HEK293 (cell line): ENCODE data around the gene COL4A1.

Experiments
- CTCF ChIA-PET: fragments of 350-600 bp; formaldehyde crosslinking; extraction: SDS; loops from one replicate; lab custom pipeline; 2021; ENCODE audit warnings: antibody characterized with exemption; lab: Yijun Ruan, JAX
- POLR2A ChIA-PET: fragments of 300-600 bp; formaldehyde crosslinking; extraction: SDS; loops from one replicate; lab custom pipeline; 2020; ENCODE audit warnings: antibody characterized with exemption, inconsistent platforms; lab: Yijun Ruan, JAX
- H3K27ac ChIP-seq: fragments of 200-500 bp; sonication (Bioruptor generic); 2 replicates; pipeline ENCODE4 v1.5.1; 2014; ENCODE audit warnings: low read depth, low read length, control low read depth, inconsistent platforms; ENCODE audit errors: extremely low read depth
- H3K36me3 ChIP-seq, 2 experiments: fragments of 200-500 bp in 1 of 2; sonication (Bioruptor generic) in 1 of 2; 1 replicate in 1 of 2; 2 replicates in 1 of 2; pipeline ENCODE4 v1.5.1; 2014 to 2017; ENCODE audit warnings: inconsistent platforms in 2 of 2, low read length in 2 of 2; ENCODE audit not compliant: control insufficient read depth in 2 of 2, insufficient read depth in 1 of 2
- H3K4me1 ChIP-seq: fragments of 200-500 bp; sonication (Bioruptor generic); 2 replicates; pipeline ENCODE4 v1.5.1; 2014; ENCODE audit warnings: mild to moderate bottlenecking, low read length, inconsistent platforms; ENCODE audit not compliant: control insufficient read depth, insufficient read depth
- H3K4me3 ChIP-seq: 2 replicates; pipeline ENCODE4 v1.5.1; 2011; ENCODE audit warnings: low read depth, mild to moderate bottlenecking, control low read depth, low read length, moderate library complexity
- H3K9me3 ChIP-seq: fragments of 200-500 bp; sonication (Bioruptor generic); 2 replicates; pipeline ENCODE4 v1.5.1; 2014; ENCODE audit warnings: low read depth, low read length, inconsistent platforms; ENCODE audit not compliant: control insufficient read depth, insufficient read depth
- ATF2 ChIP-seq: fragments of 450-650 bp; formaldehyde crosslinking; IDR thresholded peaks from 2 replicates; pipeline ENCODE4 v1.5.1; 2016; ENCODE audit warnings: missing biosample characterization, missing genetic modification characterization, low read depth
- BCL11B ChIP-seq: fragments of 450-650 bp; formaldehyde crosslinking; IDR thresholded peaks from 2 replicates; pipeline ENCODE4 v1.5.1; 2016; ENCODE audit warnings: low read depth, missing biosample characterization, missing genetic modification characterization
- HOXD13 ChIP-seq: sonication (generic); formaldehyde crosslinking; IDR thresholded peaks from 2 replicates; pipeline ENCODE4 v1.8.0; 2022; ENCODE audit warnings: missing genetic modification reagents, borderline replicate concordance
- KLF16 ChIP-seq: fragments of 450-650 bp; formaldehyde crosslinking; IDR thresholded peaks from 2 replicates; pipeline ENCODE4 v1.5.1; 2017; ENCODE audit warnings: missing biosample characterization, missing genetic modification characterization
- MZF1 ChIP-seq: fragments of 450-650 bp; formaldehyde crosslinking; IDR thresholded peaks from 2 replicates; pipeline ENCODE4 v1.5.1; 2017; ENCODE audit warnings: missing biosample characterization, missing genetic modification characterization, borderline replicate concordance
- SCRT1 ChIP-seq: fragments of 450-650 bp; formaldehyde crosslinking; IDR thresholded peaks from 2 replicates; pipeline ENCODE4 v1.5.1; 2016; ENCODE audit warnings: missing biosample characterization, missing genetic modification characterization, borderline replicate concordance
- ZFP37 ChIP-seq: fragments of 450-650 bp; formaldehyde crosslinking; IDR thresholded peaks from 2 replicates; pipeline ENCODE4 v1.5.1; 2016; ENCODE audit warnings: missing biosample characterization, missing genetic modification characterization
- ZNF202 ChIP-seq: fragments of 450-650 bp; formaldehyde crosslinking; IDR thresholded peaks from 2 replicates; pipeline ENCODE4 v1.5.1; 2016; ENCODE audit warnings: missing biosample characterization, missing genetic modification characterization, borderline replicate concordance
- ZNF211 ChIP-seq: fragments of 450-650 bp; formaldehyde crosslinking; IDR thresholded peaks from 2 replicates; pipeline ENCODE4 v1.5.1; 2016; ENCODE audit warnings: low read depth, missing biosample characterization, missing genetic modification characterization
- ZNF23 ChIP-seq: fragments of 450-650 bp; formaldehyde crosslinking; IDR thresholded peaks from 2 replicates; pipeline ENCODE4 v1.5.1; 2016; ENCODE audit warnings: missing biosample characterization, missing genetic modification characterization, borderline replicate concordance
- ZNF24 ChIP-seq: fragments of 450-650 bp; formaldehyde crosslinking; IDR thresholded peaks from 2 replicates; pipeline ENCODE4 v1.5.1; 2016; ENCODE audit warnings: missing biosample characterization, missing genetic modification characterization
- ZNF248 ChIP-seq: fragments of 450-650 bp; formaldehyde crosslinking; IDR thresholded peaks from 2 replicates; pipeline ENCODE4 v1.5.1; 2017; ENCODE audit warnings: missing biosample characterization, missing genetic modification characterization
- ZNF311 ChIP-seq: fragments of 450-650 bp; formaldehyde crosslinking; IDR thresholded peaks from 2 replicates; pipeline ENCODE4 v1.5.1; 2017; ENCODE audit warnings: missing biosample characterization, missing genetic modification characterization, borderline replicate concordance
- ZNF426 ChIP-seq: fragments of 450-650 bp; formaldehyde crosslinking; IDR thresholded peaks from 2 replicates; pipeline ENCODE4 v1.5.1; 2017; ENCODE audit warnings: missing biosample characterization, missing genetic modification characterization, mild to moderate bottlenecking, inconsistent platforms, moderate library complexity
- ZNF449 ChIP-seq: fragments of 450-650 bp; formaldehyde crosslinking; IDR thresholded peaks from 2 replicates; pipeline ENCODE4 v1.5.1; 2017; ENCODE audit warnings: missing biosample characterization, mild to moderate bottlenecking, missing genetic modification characterization, moderate library complexity
- ZNF488 ChIP-seq: fragments of 450-650 bp; formaldehyde crosslinking; IDR thresholded peaks from 2 replicates; pipeline ENCODE4 v1.5.1; 2016; ENCODE audit warnings: missing biosample characterization, missing genetic modification characterization
- ZNF529 ChIP-seq: fragments of 450-650 bp; formaldehyde crosslinking; IDR thresholded peaks from 2 replicates; pipeline ENCODE4 v1.5.1; 2017; ENCODE audit warnings: missing genetic modification characterization, missing biosample characterization; ENCODE audit not compliant: insufficient replicate concordance
- ZNF560 ChIP-seq: fragments of 450-650 bp; formaldehyde crosslinking; IDR thresholded peaks from 2 replicates; pipeline ENCODE4 v1.5.1; 2017; ENCODE audit warnings: missing biosample characterization, missing genetic modification characterization, borderline replicate concordance
- ZNF600 ChIP-seq: fragments of 450-650 bp; formaldehyde crosslinking; IDR thresholded peaks from 2 replicates; pipeline ENCODE4 v1.5.1; 2016; ENCODE audit warnings: missing biosample characterization, missing genetic modification characterization
- ZNF624 ChIP-seq: fragments of 450-650 bp; formaldehyde crosslinking; IDR thresholded peaks from 2 replicates; pipeline ENCODE4 v1.5.1; 2017; ENCODE audit warnings: missing biosample characterization, missing genetic modification characterization
- ZNF629 ChIP-seq: fragments of 450-650 bp; formaldehyde crosslinking; IDR thresholded peaks from 2 replicates; pipeline ENCODE4 v1.5.1; 2017; ENCODE audit warnings: missing biosample characterization, missing genetic modification characterization
- ZNF654 ChIP-seq: fragments of 450-650 bp; formaldehyde crosslinking; IDR thresholded peaks from 2 replicates; pipeline ENCODE4 v1.5.1; 2016; ENCODE audit warnings: low read depth, missing biosample characterization, missing genetic modification characterization
- ZNF704 ChIP-seq: fragments of 450-650 bp; formaldehyde crosslinking; IDR thresholded peaks from 2 replicates; pipeline ENCODE4 v1.5.1; 2016; ENCODE audit warnings: missing biosample characterization, missing genetic modification characterization
- ZNF747 ChIP-seq: fragments of 450-650 bp; formaldehyde crosslinking; IDR thresholded peaks from 2 replicates; pipeline ENCODE4 v1.5.1; 2016; ENCODE audit warnings: missing biosample characterization, missing genetic modification characterization
- TF ChIP-seq, protein P1 (sequence below): fragments of 450-650 bp; formaldehyde crosslinking; IDR thresholded peaks from 2 replicates; pipeline ENCODE4 v1.5.1; 2016; ENCODE audit warnings: missing biosample characterization, missing genetic modification characterization
- TF ChIP-seq, protein P2 (sequence below): fragments of 450-650 bp; formaldehyde crosslinking; IDR thresholded peaks from 2 replicates; pipeline ENCODE4 v1.5.1; 2016; ENCODE audit warnings: missing biosample characterization, missing genetic modification characterization

The COL4A1 gene

GRCh38 chr13:110164706-110165105, 142.3 kb downstream of the COL4A1 start:
- Histone ChIP-seq H3K4me1 (no peaks in the 10 kb centered on the region), H3K4me3 (no peak overlapping the region), H3K9me3 (no peaks in the 10 kb centered on the region), H3K36me3 (peaks cover 0 to 15% of the 10 kb centered on the region in 2 experiments; a peak in 2 of 3 replicates), H3K27ac (no peak overlapping the region)
- TF ChIP-seq ZNF248 (no peak), HOXD13 (no peak), ZFP37 (no peak), ZNF311 (tag by site-specific recombination) (no peak), ZNF747 (no peak), ZNF629 (no peak), ZNF529 (tag by site-specific recombination) (no peak), ZNF23 (no peak), ZNF600 (no peak), ZNF202 (no peak), ZNF624 (tag by site-specific recombination) (no peak), ZNF211 (tag by site-specific recombination) (no peak), ZNF426 (tag by site-specific recombination) (no peak), ZNF24 (tag by site-specific recombination) (no peak), SCRT1 (tag by site-specific recombination) (no peak), ZNF488 (no peak), MZF1 (tag by site-specific recombination) (no peak), ZNF654 (no peak)
- TF ChIP-seq, protein P1, sequence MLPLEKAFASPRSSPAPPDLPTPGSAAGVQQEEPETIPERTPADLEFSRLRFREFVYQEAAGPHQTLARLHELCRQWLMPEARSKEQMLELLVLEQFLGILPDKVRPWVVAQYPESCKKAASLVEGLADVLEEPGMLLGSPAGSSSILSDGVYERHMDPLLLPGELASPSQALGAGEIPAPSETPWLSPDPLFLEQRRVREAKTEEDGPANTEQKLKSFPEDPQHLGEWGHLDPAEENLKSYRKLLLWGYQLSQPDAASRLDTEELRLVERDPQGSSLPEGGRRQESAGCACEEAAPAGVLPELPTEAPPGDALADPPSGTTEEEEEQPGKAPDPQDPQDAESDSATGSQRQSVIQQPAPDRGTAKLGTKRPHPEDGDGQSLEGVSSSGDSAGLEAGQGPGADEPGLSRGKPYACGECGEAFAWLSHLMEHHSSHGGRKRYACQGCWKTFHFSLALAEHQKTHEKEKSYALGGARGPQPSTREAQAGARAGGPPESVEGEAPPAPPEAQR (tag by site-specific recombination), result no peak
- TF ChIP-seq, protein P2, sequence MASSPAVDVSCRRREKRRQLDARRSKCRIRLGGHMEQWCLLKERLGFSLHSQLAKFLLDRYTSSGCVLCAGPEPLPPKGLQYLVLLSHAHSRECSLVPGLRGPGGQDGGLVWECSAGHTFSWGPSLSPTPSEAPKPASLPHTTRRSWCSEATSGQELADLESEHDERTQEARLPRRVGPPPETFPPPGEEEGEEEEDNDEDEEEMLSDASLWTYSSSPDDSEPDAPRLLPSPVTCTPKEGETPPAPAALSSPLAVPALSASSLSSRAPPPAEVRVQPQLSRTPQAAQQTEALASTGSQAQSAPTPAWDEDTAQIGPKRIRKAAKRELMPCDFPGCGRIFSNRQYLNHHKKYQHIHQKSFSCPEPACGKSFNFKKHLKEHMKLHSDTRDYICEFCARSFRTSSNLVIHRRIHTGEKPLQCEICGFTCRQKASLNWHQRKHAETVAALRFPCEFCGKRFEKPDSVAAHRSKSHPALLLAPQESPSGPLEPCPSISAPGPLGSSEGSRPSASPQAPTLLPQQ (tag by site-specific recombination), result no peak
- ChIA-PET CTCF (no interaction called here), POLR2A (no interaction called here)

DNA sequence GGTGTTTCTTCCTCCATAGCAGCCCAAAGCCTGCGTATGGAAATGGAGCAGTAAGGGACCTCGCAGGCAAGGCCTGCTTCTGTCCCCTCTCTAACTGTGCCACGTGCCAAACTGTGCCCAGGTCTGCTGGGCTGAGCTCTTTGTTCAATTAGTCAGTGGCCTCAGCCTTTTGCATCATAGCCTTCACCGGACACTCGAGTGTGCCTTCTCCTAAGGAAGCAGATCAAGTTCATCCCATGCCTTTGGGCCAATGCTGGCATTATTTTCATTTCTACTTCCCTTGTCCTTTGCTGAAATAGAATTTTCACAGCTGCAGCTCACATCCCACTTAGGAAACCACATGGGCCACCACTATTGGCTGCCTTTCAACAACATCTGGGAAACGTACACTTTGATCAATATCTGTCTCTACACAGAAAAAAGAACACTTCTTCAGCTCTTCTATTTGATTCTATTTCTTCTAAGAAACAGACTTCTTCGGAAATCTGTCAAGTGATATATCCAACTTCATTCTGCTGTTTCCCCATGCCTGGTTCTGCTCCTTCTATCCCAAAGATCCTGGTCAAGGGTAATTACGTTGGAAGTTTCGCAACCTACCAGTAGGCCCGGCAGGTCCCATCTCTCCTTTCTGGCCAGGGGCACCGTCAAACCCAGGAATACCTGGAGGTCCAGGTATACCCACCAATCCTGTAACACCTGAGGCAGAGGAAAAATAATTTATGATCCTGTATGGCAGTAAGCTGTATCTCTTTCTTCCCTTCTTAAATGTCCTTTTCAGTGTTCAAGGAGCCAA, 143.9 kb downstream of the COL4A1 start:
- H3K27ac ChIP-seq, result no peak overlapping the region
- CTCF ChIA-PET, result no interaction called here
- no peak overlapping the region for H3K4me3 ChIP-seq
- H3K9me3 ChIP-seq, result no peaks in the 10 kb centered on the region
- TF ChIP-seq KLF16 (tag by site-specific recombination) (no peak), ZNF449 (tag by site-specific recombination) (no peak), ZNF704 (tag by site-specific recombination) (no peak), ZNF560 (tag by site-specific recombination) (no peak), ATF2 (tag by site-specific recombination) (no peak), BCL11B (no peak)
- TF ChIP-seq, all 188 proteins: peak for 0
- Histone ChIP-seq H3K36me3 (peaks cover 0 to 19% of the 10 kb centered on the region in 2 experiments; a peak in 2 of 3 replicates), H3K4me1 (no peaks in the 10 kb centered on the region)
- POLR2A ChIA-PET, result no interaction called here
